Adrenal gland (tissue), 12 donors: ENCODE data around the gene SHLD1. TPM values are rescaled to one million over a fixed set of nuclear protein-coding genes. Genes with fewer than 3 reads are reported as not detected.

Source experiments
- DNase-seq, 7 donors: peaks; one replicate each; pipeline ENCODE4 v3.0.0-alpha.2; 2019 to 2020
- H3K27ac ChIP-seq, 5 donors: fragments of 200-600 bp; sonication (generic) in 4 of 5; 1 replicate in 3 of 5; 2 replicates in 2 of 5; pipeline versions ENCODE4 v1.5.1 to v1.8.0; 2016 to 2020; ENCODE audit warnings: mild to moderate bottlenecking in 1 of 5
- H3K27me3 ChIP-seq: fragments of 200-600 bp; 2 replicates; pipeline ENCODE4 v1.8.0; 2021
- H3K36me3 ChIP-seq, 2 donors: fragments of 200-600 bp; replicated peaks in 1 of 2; 1 replicate in 1 of 2; 2 replicates in 1 of 2; pipeline versions ENCODE4 v1.5.1 to v1.8.0; 2018 to 2022
- H3K4me1 ChIP-seq, 2 donors: fragments of 200-600 bp; replicated peaks in 1 of 2; 1 replicate in 1 of 2; 2 replicates in 1 of 2; pipeline versions ENCODE4 v1.5.1 to v1.8.0; 2018 to 2021
- H3K4me3 ChIP-seq, 4 donors: fragments of 200-600 bp; sonication (generic) in 3 of 4; one replicate each; pipeline ENCODE4 v1.5.1; 2016 to 2018
- H3K9me3 ChIP-seq, 3 donors: fragments of 200-600 bp; sonication (generic) in 1 of 3; replicated peaks in 1 of 3; 1 replicate in 2 of 3; 2 replicates in 1 of 3; pipeline versions ENCODE4 v1.5.1 to v1.8.0; 2016 to 2021
- POLR2A ChIP-seq, 2 donors: fragments of 450-650 bp; IDR thresholded peaks; one replicate each; pipeline ENCODE4 v1.6.1; 2017; ENCODE audit warnings: antibody characterized with exemption in 2 of 2, mild to moderate bottlenecking in 2 of 2, moderate library complexity in 1 of 2
- whole genome bisulfite sequencing, 4 donors: extraction: QIAGEN DNeasy Blood & Tissue Kit in 2 of 4; methylation state at CpG; one replicate each; pipeline versions ENCODE4 v1.1.5 to v1.1.7; 2013 to 2017; 5-methylcytosine and 5-hydroxymethylcytosine counted together
- intact Hi-C, 2 donors: fragments of 100-400 bp; cut with DNase I; formaldehyde crosslinking; loops; one replicate each; pipeline versions ENCODE4 v1.14.1 to v1.15.0; 2022 to 2023
- polyA plus RNA-seq, 3 donors: library from polyadenylated mRNA; stranded (reverse); fragments of 200-250 nt in 2 of 3; fragments of 350-450 nt in 1 of 3; fragmentation: Illumina TruSeq in 1 of 3; extraction: RNeasy Lipid Tissue Mini Kit (QIAGEN cat#74804) in 1 of 3; gene quantifications; one replicate each; pipeline ENCODE4 v1.2.3, GENCODE V29; 2013 to 2014
- total RNA-seq, 9 donors: library from RNA; depleted of rRNA in 4 of 9; stranded (reverse); fragments of >200 nt in 4 of 9; fragments of 120-200 nt in 1 of 9; fragmentation: NEBNext Ultra II Directional in 1 of 9; extraction: Animal tissue kit (Norgen Biotek cat#: 25700) in 1 of 9; gene quantifications; one replicate each; pipeline versions ENCODE4 v1.1.0 to v1.2.4, GENCODE V29; 2013 to 2023
- TF ChIP-seq, protein P1 (sequence below), 6 experiments: fragments of 450-650 bp in 4 of 6; fragments of 200-600 bp in 2 of 6; sonication (generic) in 1 of 6; IDR thresholded peaks; 1 replicate in 5 of 6; 2 replicates in 1 of 6; pipeline versions ENCODE4 v1.5.1 to v1.8.0; 2016 to 2021; ENCODE audit warnings: antibody characterized with exemption in 6 of 6, mild to moderate bottlenecking in 2 of 6, moderate library complexity in 1 of 6
- donor health status: healthy with polysubstance abuse.
- donor health status: Bipolar disorder and iron deficiency.
- donor health status: DM: yes; HTN: yes; CAD: no.
- donor health status: DM: no; HTN: no; CAD: no.
- donor health status: DM: no; HTN: no; CAD: no.
- donor health status: DM: yes; HTN: yes; CAD: no.

SHLD1 gene
- total and polyA plus RNA-seq, 12 donors = 3.6 to 18.0 (median 13.0) TPM

- intact Hi-C loops = no loop called here
- Histone ChIP-seq H3K36me3 (no peaks in the 10 kb centered on the region), H3K4me1 (peaks cover 6 to 11% of the 10 kb centered on the region in 2 donors), H3K27me3 (no peaks in the 10 kb centered on the region), H3K9me3 (no peaks in the 10 kb centered on the region), H3K27ac (no peak overlapping the region), H3K4me3 (no peak overlapping the region)
- peak in 1 of 7 donors; percentile 20 for DNase-seq
- TF ChIP-seq, protein P1, sequence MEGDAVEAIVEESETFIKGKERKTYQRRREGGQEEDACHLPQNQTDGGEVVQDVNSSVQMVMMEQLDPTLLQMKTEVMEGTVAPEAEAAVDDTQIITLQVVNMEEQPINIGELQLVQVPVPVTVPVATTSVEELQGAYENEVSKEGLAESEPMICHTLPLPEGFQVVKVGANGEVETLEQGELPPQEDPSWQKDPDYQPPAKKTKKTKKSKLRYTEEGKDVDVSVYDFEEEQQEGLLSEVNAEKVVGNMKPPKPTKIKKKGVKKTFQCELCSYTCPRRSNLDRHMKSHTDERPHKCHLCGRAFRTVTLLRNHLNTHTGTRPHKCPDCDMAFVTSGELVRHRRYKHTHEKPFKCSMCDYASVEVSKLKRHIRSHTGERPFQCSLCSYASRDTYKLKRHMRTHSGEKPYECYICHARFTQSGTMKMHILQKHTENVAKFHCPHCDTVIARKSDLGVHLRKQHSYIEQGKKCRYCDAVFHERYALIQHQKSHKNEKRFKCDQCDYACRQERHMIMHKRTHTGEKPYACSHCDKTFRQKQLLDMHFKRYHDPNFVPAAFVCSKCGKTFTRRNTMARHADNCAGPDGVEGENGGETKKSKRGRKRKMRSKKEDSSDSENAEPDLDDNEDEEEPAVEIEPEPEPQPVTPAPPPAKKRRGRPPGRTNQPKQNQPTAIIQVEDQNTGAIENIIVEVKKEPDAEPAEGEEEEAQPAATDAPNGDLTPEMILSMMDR (IDR thresholded peaks at IDR 0.05) = peak in 3 of 6 experiments; percentile 11 to 14 (median 14)
- no peak for TF ChIP-seq POLR2A (IDR thresholded peaks at IDR 0.05)
- 85 to 92% (median 89%) methylated on average over 7 of the region's 7 CpGs for WGBS, 4 donors
Measured at GRCh38 chr20:5806457-5807263, 56.5 kb downstream of the SHLD1 start.

- DNase-seq = no peak
- H3K36me3 ChIP-seq = no peaks in the 10 kb centered on the region
- no peak for TF ChIP-seq POLR2A (IDR thresholded peaks at IDR 0.05)
- TF ChIP-seq, protein P1 (IDR thresholded peaks at IDR 0.05) = no peak
- peaks cover 6 to 11% of the 10 kb centered on the region in 2 donors for H3K4me1 ChIP-seq
- intact Hi-C loops = no loop called here
- no peak overlapping the region for H3K27ac ChIP-seq
- WGBS, 4 donors = 92 to 93% (median 93%) methylated on average over 3 of the region's 3 CpGs
- H3K27me3 ChIP-seq = no peaks in the 10 kb centered on the region
- H3K9me3 ChIP-seq = no peaks in the 10 kb centered on the region
- no peak overlapping the region for H3K4me3 ChIP-seq
Measured at GRCh38 chr20:5807431-5807830, 57.2 kb downstream of the SHLD1 start.

DNA sequence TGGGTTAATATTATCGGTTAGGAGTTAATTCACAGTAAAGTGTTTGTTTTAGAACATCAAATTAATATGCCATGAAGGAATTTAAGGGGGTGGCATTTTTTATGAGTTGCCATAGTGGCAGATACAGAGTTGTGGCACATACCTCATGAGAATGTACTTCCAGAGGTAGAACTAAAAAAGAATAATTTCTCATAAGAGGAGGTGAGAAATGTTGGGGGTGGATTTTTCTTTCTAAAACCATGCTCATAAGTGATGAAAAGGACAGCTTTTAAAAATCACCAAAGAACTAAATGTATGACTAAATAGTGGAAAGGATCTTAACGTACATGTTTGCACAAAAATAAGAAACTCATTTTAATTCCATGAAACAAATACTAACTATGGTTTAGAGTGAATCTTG is 58.7 kb downstream of the SHLD1 start:
- Histone ChIP-seq H3K4me3 (no peak overlapping the region), H3K9me3 (no peaks in the 10 kb centered on the region), H3K4me1 (peaks cover 6 to 11% of the 10 kb centered on the region in 2 donors), H3K27me3 (no peaks in the 10 kb centered on the region), H3K36me3 (no peaks in the 10 kb centered on the region), H3K27ac (no peak overlapping the region)
- TF ChIP-seq POLR2A (IDR thresholded peaks at IDR 0.05) = no peak
- intact Hi-C loops = no loop called here
- no peak for DNase-seq
- WGBS, 4 donors = 76 to 87% (median 79%) methylated on average over 2 of the region's 2 CpGs

GRCh38 chr20:5809495-5809894 is 59.3 kb downstream of the SHLD1 start:
- Histone ChIP-seq H3K9me3 (no peaks in the 10 kb centered on the region), H3K27me3 (no peaks in the 10 kb centered on the region), H3K27ac (no peak overlapping the region), H3K4me3 (no peak overlapping the region), H3K36me3 (no peaks in the 10 kb centered on the region), H3K4me1 (peaks cover 2 to 6% of the 10 kb centered on the region in 2 donors)
- TF ChIP-seq, protein P1 (IDR thresholded peaks at IDR 0.05) = no peak
- TF ChIP-seq POLR2A (IDR thresholded peaks at IDR 0.05) = no peak
- 60 to 86% (median 84%) methylated on average over 4 to 5 of the region's 5 CpGs for WGBS, 4 donors
- no peak for DNase-seq
- intact Hi-C loops = no loop called here
